GM12878 (cell line): Measurements from ENCODE around the gene PRDM8. TPM values are rescaled to one million over a fixed set of nuclear protein-coding genes. Genes with fewer than 3 reads are reported as not detected.

Source experiments
- ATAC-seq: fragments of 200-7000 bp; cut with Tn5 transposase; 3 replicates; pipeline ENCODE4 v1.9.1; 2020; ENCODE audit warnings: mild to moderate bottlenecking, moderate library complexity
- BruUV-seq: library from RNA; stranded (reverse); fragments of 400-500 nt; replicated peaks from 2 replicates; lab custom pipeline; 2021; lab: Mats Ljungman, UMichigan
- CTCF ChIA-PET: fragments of 300-600 bp; sonication (Branson Sonifier 250); formaldehyde crosslinking; extraction: SDS; loops from one replicate; lab custom pipeline; 2021; ENCODE audit warnings: inconsistent platforms; lab: Yijun Ruan, JAX
- POLR2A ChIA-PET: fragments of 350-600 bp; formaldehyde crosslinking; extraction: SDS; loops from one replicate; lab custom pipeline; 2021; ENCODE audit warnings: inconsistent platforms; lab: Charles Lee
- RAD21 ChIA-PET: fragments of 300-600 bp; sonication (Branson Sonifier 250); formaldehyde crosslinking; loops from one replicate; lab custom pipeline; 2023; ENCODE audit warnings: antibody characterized with exemption; ENCODE audit not compliant: unreplicated experiment; lab: Charles Lee
- SMC1A ChIA-PET: fragments of 300-600 bp; sonication (Branson Sonifier 250); formaldehyde crosslinking; loops from one replicate; lab custom pipeline; 2023; ENCODE audit not compliant: unreplicated experiment, uncharacterized antibody; lab: Charles Lee
- DNase-seq: peaks from one replicate; pipeline ENCODE4 v3.0.0-alpha.2; 2011; ENCODE audit warnings: low read depth, low spot score
- FAIRE-seq: peaks from 3 replicates; lab custom pipeline; 2011; peaks lifted over from hg19 to GRCh38; lab: Jason Lieb, UNC
- H2AFZ ChIP-seq: 2 replicates; pipeline ENCODE4 v1.6.0; 2011; ENCODE audit warnings: low read depth, low read length, control low read depth; ENCODE audit not compliant: control insufficient read depth
- H3K27ac ChIP-seq: 2 replicates; pipeline ENCODE4 v1.5.1; 2011; ENCODE audit warnings: control low read depth; ENCODE audit not compliant: control insufficient read depth, insufficient read depth
- H3K27me3 ChIP-seq, 2 experiments: replicated peaks in 1 of 2; 2 replicates each; pipeline versions ENCODE4 v1.6.0 to v1.6.1; 2011; ENCODE audit warnings: low read length in 1 of 2; ENCODE audit not compliant: control insufficient read depth in 2 of 2, insufficient read depth in 2 of 2
- H3K36me3 ChIP-seq, 2 experiments: 2 replicates each; pipeline ENCODE4 v1.5.1; 2011; ENCODE audit warnings: low read length in 1 of 2; ENCODE audit not compliant: control insufficient read depth in 2 of 2, insufficient read depth in 2 of 2
- H3K4me1 ChIP-seq: 2 replicates; pipeline ENCODE4 v1.6.1; 2011; ENCODE audit warnings: mild to moderate bottlenecking, low read length, moderate library complexity, mixed read lengths; ENCODE audit not compliant: control insufficient read depth, insufficient read depth
- H3K4me2 ChIP-seq: 2 replicates; pipeline ENCODE4 v1.6.0; 2011; ENCODE audit warnings: control low read depth; ENCODE audit not compliant: control insufficient read depth, insufficient read depth
- H3K4me3 ChIP-seq: fragments of 200-600 bp; sonication (generic); 2 replicates; pipeline ENCODE4 v1.5.1; 2016
- H3K79me2 ChIP-seq: 2 replicates; pipeline ENCODE4 v1.6.0; 2011; ENCODE audit warnings: low read length; ENCODE audit not compliant: control insufficient read depth, insufficient read depth
- H3K9ac ChIP-seq: 2 replicates; pipeline ENCODE4 v1.8.0; 2011; ENCODE audit warnings: low read length, control low read depth, mixed read lengths; ENCODE audit not compliant: control insufficient read depth, insufficient read depth
- H3K9me3 ChIP-seq: replicated peaks from 3 replicates; pipeline ENCODE4 v1.5.1; 2011; ENCODE audit warnings: mild to moderate bottlenecking, low read length; ENCODE audit not compliant: control insufficient read depth, insufficient read depth
- H4K20me1 ChIP-seq: 2 replicates; pipeline ENCODE4 v1.6.0; 2011; ENCODE audit not compliant: control insufficient read depth, insufficient read depth
- ASH2L ChIP-seq: fragments of 300-600, 200-600 bp; sonication (generic); IDR thresholded peaks from 2 replicates; pipeline ENCODE4 v1.6.1; 2017; ENCODE audit warnings: low read depth, mild to moderate bottlenecking, borderline replicate concordance
- BCLAF1 ChIP-seq: fragments of 450-650 bp; IDR thresholded peaks from 2 replicates; pipeline ENCODE4 v1.6.1; 2017; ENCODE audit warnings: antibody characterized with exemption, mild to moderate bottlenecking, moderate library complexity
- CHD4 ChIP-seq: fragments of 200-600 bp; sonication (generic); IDR thresholded peaks from 2 replicates; pipeline ENCODE4 v1.6.1; 2016; ENCODE audit warnings: mild to moderate bottlenecking
- E4F1 ChIP-seq: fragments of 450-650 bp; IDR thresholded peaks from 2 replicates; pipeline ENCODE4 v1.6.1; 2018; ENCODE audit warnings: borderline replicate concordance, mild to moderate bottlenecking; ENCODE audit not compliant: partially characterized antibody
- ETV6 ChIP-seq, 2 experiments: fragments of 450-650 bp in 1 of 2; IDR thresholded peaks in 1 of 2; conservative IDR thresholded peaks in 1 of 2; 2 replicates each; pipeline ENCODE4 v1.6.1; 2014; ENCODE audit warnings: antibody characterized with exemption in 1 of 2, borderline replicate concordance in 1 of 2, low read depth in 1 of 2, mild to moderate bottlenecking in 1 of 2, moderate library complexity in 1 of 2
- GABPA ChIP-seq: IDR thresholded peaks from 2 replicates; pipeline ENCODE4 v1.6.1; 2014; ENCODE audit warnings: antibody characterized with exemption, low read depth, mild to moderate bottlenecking, inconsistent platforms
- HCFC1 ChIP-seq: fragments of 150-350 bp; IDR thresholded peaks from 2 replicates; pipeline ENCODE4 v1.6.1; 2014; ENCODE audit warnings: low read length
- HDGF ChIP-seq: fragments of 450-650 bp; IDR thresholded peaks from 2 replicates; pipeline ENCODE4 v1.6.1; 2016; ENCODE audit warnings: antibody characterized with exemption
- JUNB ChIP-seq: IDR thresholded peaks from 2 replicates; pipeline ENCODE4 v1.6.1; 2016; ENCODE audit warnings: antibody characterized with exemption, mild to moderate bottlenecking
- LARP7 ChIP-seq: fragments of 450-650 bp; IDR thresholded peaks from 2 replicates; pipeline ENCODE4 v1.6.1; 2017; ENCODE audit warnings: mild to moderate bottlenecking
- MTA2 ChIP-seq: fragments of 450-650 bp; IDR thresholded peaks from 2 replicates; pipeline ENCODE4 v1.6.1; 2016; ENCODE audit warnings: low read depth, mild to moderate bottlenecking, moderate library complexity
- NFYB ChIP-seq: IDR thresholded peaks from 2 replicates; pipeline ENCODE4 v1.6.1; 2011; ENCODE audit warnings: low read depth, mild to moderate bottlenecking, low read length, improper control_type of control experiment, moderate library complexity; ENCODE audit not compliant: insufficient read depth
- PML ChIP-seq: IDR thresholded peaks from 2 replicates; pipeline ENCODE4 v1.6.1; 2012; ENCODE audit warnings: low read length, inconsistent platforms
- RELA ChIP-seq: fragments of 450-650 bp; IDR thresholded peaks from 2 replicates; pipeline ENCODE4 v1.8.0; 2014; ENCODE audit warnings: borderline replicate concordance; ENCODE audit not compliant: partially characterized antibody
- SREBF2 ChIP-seq: IDR thresholded peaks from 2 replicates; pipeline ENCODE4 v1.6.1; 2012; ENCODE audit warnings: mild to moderate bottlenecking, low read length
- WRNIP1 ChIP-seq: IDR thresholded peaks from 2 replicates; pipeline ENCODE4 v1.6.1; 2011; ENCODE audit warnings: low read depth, low read length, improper control_type of control experiment, borderline replicate concordance
- ZBTB33 ChIP-seq: fragments of 450-650 bp; IDR thresholded peaks from 2 replicates; pipeline ENCODE4 v1.6.1; 2017; ENCODE audit warnings: mild to moderate bottlenecking
- ZZZ3 ChIP-seq: IDR thresholded peaks from 2 replicates; pipeline ENCODE4 v1.6.1; 2011; ENCODE audit warnings: low read depth; ENCODE audit not compliant: control insufficient read depth, insufficient read length
- WGBS: methylation state at CpG from one replicate; pipeline ENCODE4 v1.1.6; 2016; ENCODE audit warnings: low lambda C conversion rate; ENCODE audit not compliant: insufficient replicate concordance, insufficient coverage; ENCODE audit errors: missing lambda C conversion rate; 5-methylcytosine and 5-hydroxymethylcytosine counted together
- in situ Hi-C: fragments of 300-500 bp; cut with MboI; formaldehyde crosslinking; loops from 9 replicates; pipeline ENCODE4 v1.14.3; 2018; ENCODE audit warnings: mixed read lengths
- intact Hi-C: fragments of 100-400 bp; cut with micrococcal nuclease; formaldehyde crosslinking; loops from one replicate; pipeline ENCODE4 v1.14.2; 2022; ENCODE audit not compliant: unreplicated experiment
- polyA plus RNA-seq, 11 experiments: library from polyadenylated mRNA; depleted of rRNA in 4 of 11; unstranded in 6 of 11; stranded (reverse) in 5 of 11; fragments of >200 nt; fragmentation: Nextera tagmentation in 4 of 11; fragmentation: Illumina TruSeq in 1 of 11; extraction: Ambion mirVana in 4 of 11; extraction: Trizol in 1 of 11; gene quantifications; 1 replicate in 1 of 11; 2 replicates in 10 of 11; pipeline versions ENCODE4 v1.2.1 to v1.2.3, GENCODE V29; 2011 to 2016; ENCODE audit warnings: inconsistent platforms in 2 of 11, missing spikeins in 2 of 11, low read depth in 1 of 11
- total RNA-seq, 4 experiments: library from RNA; depleted of rRNA in 3 of 4; stranded (reverse); fragments of >200 nt in 3 of 4; fragmentation: Illumina TruSeq in 1 of 4; extraction: Trizol in 1 of 4; gene quantifications; 2 replicates each; pipeline versions ENCODE4 v1.2.1 to v1.2.3, GENCODE V29; 2013 to 2021

PRDM8 gene
- total and polyA plus RNA-seq, 10 of the 15 experiments (the other 5 are each of a cell fraction or from before 2014, with no cell fraction given), result 0.09 to 1.6 (median 0.40) TPM

GRCh38 chr4:80232707-80233370 lies 35.5 kb downstream of the PRDM8 start:
- Histone ChIP-seq H3K9me3 (no peaks in the 10 kb centered on the region; the same call in 2 of the 3 replicates), H3K9ac (no peak overlapping the region), H3K4me2 (no peak overlapping the region), H3K27me3 (no peaks in the 10 kb centered on the region)
- CTCF ChIA-PET, result interaction anchor here (0.6 to 1.9 kb wide), 7 partner anchors 10 to 102 kb away, joined by 3 to 12 read pairs (median 4); partner anchors contain the start of gene CFAP299
- in situ Hi-C loops, result no loop called here
- TF ChIP-seq SREBF2, result no peak
- TF ChIP-seq CHD4, result no peak
- no peak for TF ChIP-seq BCLAF1
- no peak for TF ChIP-seq ZBTB33
- TF ChIP-seq HDGF, result no peak
- TF ChIP-seq RELA, result no peak
- no peak for TF ChIP-seq WRNIP1
- TF ChIP-seq MTA2, result no peak
- no peak for TF ChIP-seq ZZZ3
- no peak for TF ChIP-seq PML
- TF ChIP-seq HCFC1, result no peak
- no peak for TF ChIP-seq NFYB
- no peak for TF ChIP-seq JUNB
- TF ChIP-seq ASH2L, result no peak
- no peak for TF ChIP-seq E4F1
- TF ChIP-seq LARP7, result no peak
- no peak for TF ChIP-seq ETV6 (conservative IDR thresholded peaks at IDR 0.05 in 1 of 2, IDR thresholded peaks at IDR 0.05 in 1 of 2; ENCODE audit: borderline replicate concordance in 1 of 2, low read depth in 1 of 2)
- no peak for TF ChIP-seq GABPA
- TF ChIP-seq, all 136 proteins: peak for 0
- SMC1A ChIA-PET, result interaction anchor here (0.6 to 6.1 kb wide), 6 partner anchors 8 to 36 kb away, joined by 3 to 51 read pairs (median 6); no protein-coding TSS in a partner anchor
- Histone ChIP-seq H3K36me3 (no peaks in the 10 kb centered on the region), H2AFZ (no peak overlapping the region), H3K79me2 (no peaks in the 10 kb centered on the region), H3K27ac (no peak overlapping the region), H3K4me1 (peaks cover 23% of the 10 kb centered on the region), H3K4me3 (no peak overlapping the region), H4K20me1 (no peaks in the 10 kb centered on the region)
- intact Hi-C loops, result no loop called here
- POLR2A ChIA-PET, result no interaction called here
- DNase-seq, result no peak
- no peak for ATAC-seq
- RAD21 ChIA-PET, result interaction anchor here (1.3 to 5.4 kb wide), 3 partner anchors 8 to 807 kb away, joined by 4 to 28 read pairs (median 5); no protein-coding TSS in a partner anchor
- 48% methylated on average over 2 of the region's 2 CpGs for WGBS
- no TSS peak for BruUV-seq
- FAIRE-seq, result no peak
